Kidney epithelial cell (primary cell): ENCODE measurements around the gene PLA2G2C. TPM values are rescaled to one million over a fixed set of nuclear protein-coding genes. Genes with fewer than 3 reads are reported as not detected.

Experiments
- DNase-seq: peaks from one replicate; pipeline ENCODE4 v3.0.0-alpha.2; 2010; ENCODE audit warnings: low read depth
- H3K27me3 ChIP-seq: 2 replicates; pipeline ENCODE4 v1.6.0; 2011; ENCODE audit warnings: low read length; ENCODE audit not compliant: control insufficient read depth, insufficient read depth
- H3K36me3 ChIP-seq: 2 replicates; pipeline ENCODE4 v1.5.1; 2011; ENCODE audit warnings: low read length; ENCODE audit not compliant: control insufficient read depth, insufficient read depth
- H3K4me3 ChIP-seq: 2 replicates; pipeline ENCODE4 v1.5.1; 2011; ENCODE audit warnings: low read depth, mild to moderate bottlenecking, control low read depth, low read length
- total RNA-seq: library from RNA; depleted of rRNA; stranded (reverse); fragments of >200 nt; gene quantifications from 2 replicates; pipeline ENCODE4 v1.2.3, GENCODE V29; 2015
- TF ChIP-seq, protein P1 (sequence below): IDR thresholded peaks from 2 replicates; pipeline ENCODE4 v1.5.1; 2011; ENCODE audit warnings: mild to moderate bottlenecking, moderate library complexity, low read length, control low read depth, inconsistent platforms; ENCODE audit not compliant: insufficient read depth, poor library complexity, severe bottlenecking

Gene PLA2G2C
- total RNA-seq, 1 donor from 2014 or later, result not detected

DNA sequence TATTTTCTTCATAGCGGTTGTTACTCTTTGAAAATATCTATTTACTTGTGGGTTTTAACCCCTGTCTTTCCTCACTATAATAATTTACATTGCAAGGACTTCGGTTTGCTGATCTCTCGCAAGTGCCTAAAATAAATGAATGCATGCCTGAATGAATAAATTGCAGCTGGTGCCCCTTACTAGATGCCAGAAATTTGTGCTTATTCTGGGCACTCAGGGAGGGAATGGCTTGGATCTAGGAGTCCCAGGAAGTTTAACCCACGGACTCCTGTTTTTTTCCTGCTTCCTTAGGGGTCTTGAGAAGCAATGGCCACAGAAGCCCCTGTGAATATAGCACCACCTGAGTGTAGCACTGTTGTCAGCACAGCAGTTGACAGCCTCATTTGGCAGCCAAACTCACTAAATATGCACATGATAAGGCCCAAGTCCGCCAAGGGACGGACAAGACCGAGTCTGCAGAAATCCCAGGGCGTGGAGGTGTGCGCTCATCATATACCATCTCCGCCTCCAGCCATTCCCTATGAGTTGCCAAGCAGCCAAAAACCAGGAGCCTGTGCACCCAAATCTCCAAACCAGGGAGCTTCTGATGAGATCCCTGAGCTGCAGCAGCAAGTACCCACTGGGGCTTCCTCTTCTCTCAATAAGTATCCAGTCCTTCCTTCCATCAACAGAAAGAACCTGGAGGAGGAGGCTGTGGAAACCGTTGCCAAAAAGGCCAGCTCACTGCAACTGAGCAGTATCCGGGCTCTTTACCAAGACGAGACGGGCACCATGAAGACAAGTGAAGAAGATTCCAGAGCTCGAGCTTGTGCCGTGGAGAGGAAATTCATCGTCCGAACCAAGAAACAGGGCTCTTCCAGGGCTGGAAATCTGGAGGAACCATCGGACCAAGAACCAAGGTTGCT, 4.2 kb upstream of the PLA2G2C start:
- Histone ChIP-seq H3K4me3 (no peak overlapping the region), H3K27me3 (peaks cover 6% of the 10 kb centered on the region), H3K36me3 (no peaks in the 10 kb centered on the region)
- TF ChIP-seq, protein P1, sequence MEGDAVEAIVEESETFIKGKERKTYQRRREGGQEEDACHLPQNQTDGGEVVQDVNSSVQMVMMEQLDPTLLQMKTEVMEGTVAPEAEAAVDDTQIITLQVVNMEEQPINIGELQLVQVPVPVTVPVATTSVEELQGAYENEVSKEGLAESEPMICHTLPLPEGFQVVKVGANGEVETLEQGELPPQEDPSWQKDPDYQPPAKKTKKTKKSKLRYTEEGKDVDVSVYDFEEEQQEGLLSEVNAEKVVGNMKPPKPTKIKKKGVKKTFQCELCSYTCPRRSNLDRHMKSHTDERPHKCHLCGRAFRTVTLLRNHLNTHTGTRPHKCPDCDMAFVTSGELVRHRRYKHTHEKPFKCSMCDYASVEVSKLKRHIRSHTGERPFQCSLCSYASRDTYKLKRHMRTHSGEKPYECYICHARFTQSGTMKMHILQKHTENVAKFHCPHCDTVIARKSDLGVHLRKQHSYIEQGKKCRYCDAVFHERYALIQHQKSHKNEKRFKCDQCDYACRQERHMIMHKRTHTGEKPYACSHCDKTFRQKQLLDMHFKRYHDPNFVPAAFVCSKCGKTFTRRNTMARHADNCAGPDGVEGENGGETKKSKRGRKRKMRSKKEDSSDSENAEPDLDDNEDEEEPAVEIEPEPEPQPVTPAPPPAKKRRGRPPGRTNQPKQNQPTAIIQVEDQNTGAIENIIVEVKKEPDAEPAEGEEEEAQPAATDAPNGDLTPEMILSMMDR, result no peak
- no peak for DNase-seq

DNA sequence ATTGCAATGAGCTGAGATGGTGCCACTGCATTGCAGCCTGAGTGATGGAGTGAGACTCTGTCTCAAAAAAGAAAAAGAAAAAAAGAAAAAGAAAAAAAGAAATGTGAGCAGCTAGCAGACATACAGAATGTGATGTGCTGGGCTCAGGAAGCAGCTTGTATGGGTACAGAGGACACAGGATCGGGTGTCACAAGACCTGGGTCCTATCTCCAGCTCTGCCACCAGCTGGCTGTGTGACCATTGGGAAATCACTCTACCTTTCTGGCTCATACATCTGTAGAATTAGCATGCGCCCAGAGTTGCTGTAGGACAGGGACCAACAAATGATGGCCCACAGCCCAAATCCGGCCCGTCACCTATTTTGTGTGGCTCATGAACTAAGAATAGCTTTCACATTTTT, 3.3 kb upstream of the PLA2G2C start:
- no peak for DNase-seq
- peaks cover 6% of the 10 kb centered on the region for H3K27me3 ChIP-seq
- H3K4me3 ChIP-seq, result no peak overlapping the region
- no peaks in the 10 kb centered on the region for H3K36me3 ChIP-seq
- TF ChIP-seq, protein P1, result no peak

DNA sequence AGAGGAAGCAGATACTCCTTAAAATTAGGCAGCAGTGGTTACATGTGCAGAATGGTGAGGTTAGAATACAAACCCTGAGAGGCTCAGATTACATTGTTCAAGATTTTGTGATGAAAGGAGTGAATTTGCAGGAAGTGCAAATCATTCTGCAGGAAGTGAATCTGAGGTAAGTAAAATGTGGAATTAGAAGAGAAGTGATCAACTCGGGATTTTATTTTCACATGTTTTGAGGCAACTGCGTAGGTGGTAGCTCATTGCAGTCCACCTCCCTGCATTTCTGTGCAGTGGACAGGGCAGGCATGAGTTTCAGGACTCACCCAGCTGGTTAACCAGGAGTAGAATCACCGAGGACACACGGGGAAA, 2.1 kb upstream of the PLA2G2C start:
- TF ChIP-seq, protein P1, result no peak
- Histone ChIP-seq H3K4me3 (no peak overlapping the region), H3K27me3 (peaks cover 6% of the 10 kb centered on the region), H3K36me3 (no peaks in the 10 kb centered on the region)
- no peak for DNase-seq

DNA sequence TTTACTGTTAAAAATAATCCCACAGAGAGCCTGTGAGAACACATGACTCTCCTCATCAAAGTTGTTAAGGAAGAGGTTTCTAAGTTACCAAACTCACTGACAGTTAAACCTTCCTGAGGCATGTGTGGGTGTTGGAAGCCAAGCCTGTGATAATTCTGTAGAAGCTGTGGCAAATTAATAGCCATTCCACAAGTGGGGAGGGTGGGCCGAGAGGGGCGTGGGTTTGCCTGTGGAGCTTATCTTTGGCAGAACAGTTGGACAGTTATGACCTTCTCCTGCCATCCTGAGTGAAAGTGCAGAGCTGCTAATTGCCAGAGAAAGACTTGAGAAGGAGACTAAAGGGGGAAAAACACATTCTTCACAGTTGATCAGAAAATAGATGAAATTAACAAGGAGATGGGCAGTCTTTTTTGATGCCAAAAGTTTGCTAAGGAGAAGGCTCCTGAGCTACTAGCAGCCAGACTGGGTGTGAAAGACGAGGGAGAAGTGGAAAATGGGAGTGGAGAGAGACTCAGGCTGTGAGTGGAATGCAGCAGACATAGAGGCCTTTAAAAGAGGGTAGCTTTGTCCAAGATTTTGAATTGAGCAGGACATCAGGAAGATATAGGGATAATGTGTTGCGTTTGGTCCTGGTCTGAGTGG, 1.6 kb upstream of the PLA2G2C start:
- H3K4me3 ChIP-seq, result no peak overlapping the region
- DNase-seq, result no peak
- H3K27me3 ChIP-seq, result peaks cover 6% of the 10 kb centered on the region
- no peaks in the 10 kb centered on the region for H3K36me3 ChIP-seq
- TF ChIP-seq, protein P1, result no peak

DNA sequence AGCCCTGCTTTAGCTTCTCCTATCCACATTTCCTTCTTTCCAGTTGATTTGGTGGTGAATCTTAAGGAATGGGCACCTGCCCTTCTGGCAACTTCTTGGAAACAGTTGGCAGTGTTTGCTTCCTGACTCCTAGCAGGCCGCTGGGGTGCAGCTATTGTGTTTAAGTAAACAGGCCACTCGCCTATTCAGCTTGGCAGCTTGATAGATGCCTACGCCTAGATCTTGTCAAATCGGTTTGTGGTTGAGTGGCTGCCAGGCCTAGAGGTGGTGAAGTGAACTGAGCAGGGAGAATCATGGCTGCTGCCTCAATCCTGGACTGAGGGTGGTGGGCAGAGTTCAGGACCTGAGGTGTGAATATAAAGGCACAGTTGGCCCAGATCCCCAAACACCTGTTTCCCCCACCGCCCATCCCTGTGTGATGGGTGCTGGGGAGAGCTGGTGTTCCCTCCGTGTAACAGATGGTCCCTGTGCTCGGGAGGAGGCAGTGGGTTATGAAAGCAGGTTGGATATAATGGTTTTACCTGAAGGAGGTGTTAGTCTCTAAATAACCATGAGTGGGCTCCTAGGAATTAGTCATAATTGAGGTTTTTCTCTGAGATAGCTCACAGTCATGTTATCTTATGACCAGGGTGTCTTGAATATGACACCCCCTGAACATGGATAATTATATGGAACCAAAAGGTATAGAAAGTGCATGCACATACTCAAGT, 940 bp upstream of the PLA2G2C start:
- no peak for DNase-seq
- H3K27me3 ChIP-seq, result peaks cover 6% of the 10 kb centered on the region
- TF ChIP-seq, protein P1, result no peak
- H3K4me3 ChIP-seq, result no peak overlapping the region
- no peaks in the 10 kb centered on the region for H3K36me3 ChIP-seq
